Measurements from ENCODE around the gene C9orf152.
"Not testable (repeated sequence)": the region's sequence is repeated elsewhere in the genome, so short reads cannot be mapped to it uniquely, and the experiment has no call there.

Gene C9orf152, protein sequence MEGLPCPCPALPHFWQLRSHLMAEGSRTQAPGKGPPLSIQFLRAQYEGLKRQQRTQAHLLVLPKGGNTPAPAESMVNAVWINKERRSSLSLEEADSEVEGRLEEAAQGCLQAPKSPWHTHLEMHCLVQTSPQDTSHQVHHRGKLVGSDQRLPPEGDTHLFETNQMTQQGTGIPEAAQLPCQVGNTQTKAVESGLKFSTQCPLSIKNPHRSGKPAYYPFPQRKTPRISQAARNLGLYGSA

DNA sequence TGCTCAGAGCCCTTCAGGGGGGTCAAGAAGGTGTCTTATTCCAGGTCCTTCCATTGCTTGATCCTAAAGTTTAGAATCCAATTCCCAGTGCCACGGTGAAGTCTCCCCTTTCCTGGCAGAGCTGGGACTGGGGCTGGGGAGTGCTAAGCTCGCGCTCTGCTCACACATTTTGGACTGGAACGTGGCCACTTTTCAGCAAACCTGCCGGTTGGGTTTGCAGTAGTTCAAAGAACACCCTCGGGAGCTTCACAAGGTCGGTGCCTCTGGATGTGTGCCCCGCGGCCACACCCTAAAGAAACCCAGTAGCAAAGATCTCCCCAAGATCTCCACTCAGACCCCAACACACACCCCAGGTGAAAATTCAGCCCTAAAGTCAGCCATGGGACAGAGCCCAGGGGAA, at the start of gene C9orf152:
C9orf152 (minus strand) TSS at position 129 of the 400 bp plus-strand sequence. CDS start 580 bp downstream, outside the sequence.
- no peak for DNase-seq

DNA sequence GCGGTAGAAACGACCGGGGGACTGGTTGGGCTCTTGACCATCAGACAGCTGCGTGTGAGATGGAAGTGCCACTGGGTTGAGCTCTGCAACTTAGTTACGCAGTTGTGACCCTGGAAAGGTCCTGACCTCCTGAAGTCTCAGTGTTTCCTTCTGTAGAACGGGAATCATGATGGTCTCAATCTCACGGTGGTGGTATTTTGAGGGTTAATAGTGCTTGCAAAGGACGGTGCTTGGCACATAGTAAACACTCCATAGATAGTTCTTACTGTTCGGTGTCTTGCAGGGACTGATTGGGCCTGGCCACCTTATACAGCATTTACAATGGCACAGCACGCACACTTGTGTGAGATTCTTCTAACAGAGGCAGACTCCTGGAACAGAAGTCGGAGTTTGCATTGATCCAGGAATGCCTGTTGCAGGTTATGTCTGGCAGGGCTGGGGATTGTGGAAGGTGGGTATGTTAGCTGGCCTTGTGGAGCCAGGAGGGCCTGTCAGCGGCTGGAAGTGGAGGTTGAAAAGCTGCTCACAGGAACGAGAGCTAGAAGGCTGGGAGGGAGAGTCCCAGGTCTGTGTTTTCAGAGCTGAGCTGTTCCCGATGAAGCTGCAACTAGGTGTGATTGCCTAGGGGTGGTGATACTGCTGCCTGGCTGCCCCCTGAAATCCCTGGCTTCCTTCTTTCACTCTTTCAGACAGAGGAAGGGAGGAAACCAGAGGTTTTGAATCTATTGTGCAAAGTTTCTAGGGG, 49.3 kb upstream of the C9orf152 start:
- peak; percentile 28 for DNase-seq

DNA sequence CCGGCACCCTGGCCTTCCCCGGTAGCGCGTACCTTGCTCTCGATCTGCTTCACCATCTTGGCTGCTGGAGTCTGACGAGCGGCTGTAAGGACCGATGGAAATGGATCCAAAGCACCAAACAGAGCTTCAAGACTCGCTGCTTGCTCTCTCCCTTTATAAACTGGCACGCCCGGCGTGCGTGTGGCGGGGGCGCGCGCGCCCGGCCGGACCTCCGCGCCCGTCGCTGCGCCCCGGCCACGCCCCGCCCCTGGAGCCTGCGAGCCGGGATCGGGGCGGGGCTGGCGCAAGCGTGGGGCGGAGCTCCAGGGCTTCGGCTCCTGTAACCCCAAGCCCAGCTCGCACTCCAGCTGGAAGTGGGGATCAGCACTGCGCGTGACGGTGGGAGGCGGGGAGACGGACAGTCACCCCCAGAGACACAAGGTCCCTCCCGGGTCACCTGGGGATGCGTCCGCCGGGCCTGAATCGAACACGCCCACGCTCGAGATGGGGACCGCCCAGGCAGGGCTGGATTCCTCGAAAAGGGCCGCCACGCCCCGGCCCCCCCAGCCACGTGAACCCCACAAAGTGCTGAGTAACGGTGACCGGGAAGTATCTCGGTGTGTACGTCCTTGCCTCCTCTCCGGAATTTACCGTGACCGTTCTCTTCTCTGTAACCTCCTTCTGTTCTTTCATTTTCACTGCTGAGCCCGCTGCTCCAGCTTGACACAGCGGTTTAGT, 48.6 kb upstream of the C9orf152 start, which contains the start of gene TXN:
TXN (minus strand) TSS at position 128 of the 717 bp plus-strand sequence; CDS start at position 56, 72 bp downstream.
- DNase-seq: peak; percentile 91

DNA sequence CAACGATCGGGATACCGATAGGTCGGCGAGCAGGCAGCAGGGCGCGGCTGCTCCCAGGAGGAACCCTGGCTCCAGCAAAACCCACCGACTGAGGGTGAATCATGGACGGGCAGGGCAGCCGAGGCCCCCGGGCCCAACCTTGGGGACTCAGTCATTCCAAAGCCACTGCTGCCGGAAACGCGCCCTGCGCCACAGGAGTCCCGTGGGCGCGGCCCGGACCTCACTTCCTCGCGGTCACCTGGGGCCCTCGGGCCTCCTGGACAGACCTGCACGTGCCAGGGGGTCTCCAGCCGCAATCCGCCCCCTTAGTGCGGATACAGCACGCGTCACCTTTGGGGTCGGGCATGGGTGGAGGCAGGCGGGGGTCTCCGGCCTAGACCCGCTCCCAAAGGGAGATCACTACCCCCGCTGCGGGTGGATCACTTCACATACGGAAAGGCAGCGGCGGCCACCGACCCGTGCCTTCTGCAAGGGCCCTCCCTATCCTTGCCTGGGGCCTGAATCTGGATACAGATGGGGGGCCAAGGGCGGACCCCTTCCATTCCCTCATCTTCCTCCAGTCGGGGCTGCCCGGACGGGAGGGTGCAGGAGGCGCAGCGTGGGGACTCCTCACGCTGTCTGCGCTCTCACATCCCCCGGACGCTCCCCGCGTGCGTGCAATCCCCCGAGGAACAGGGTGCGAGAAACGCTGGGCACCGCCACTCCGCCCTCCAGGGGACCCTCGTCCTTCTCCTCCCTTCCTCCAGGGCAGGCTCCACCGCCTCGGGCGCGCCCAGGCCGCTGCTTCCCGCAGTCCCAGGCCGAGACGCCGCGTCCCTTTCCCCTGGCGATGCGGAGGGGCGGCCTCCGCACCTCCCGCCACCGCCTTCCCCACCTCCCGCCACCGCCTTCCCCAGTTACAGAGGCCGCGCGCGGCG, 47.8 kb upstream of the C9orf152 start:
- peak; percentile 66 for DNase-seq

DNA sequence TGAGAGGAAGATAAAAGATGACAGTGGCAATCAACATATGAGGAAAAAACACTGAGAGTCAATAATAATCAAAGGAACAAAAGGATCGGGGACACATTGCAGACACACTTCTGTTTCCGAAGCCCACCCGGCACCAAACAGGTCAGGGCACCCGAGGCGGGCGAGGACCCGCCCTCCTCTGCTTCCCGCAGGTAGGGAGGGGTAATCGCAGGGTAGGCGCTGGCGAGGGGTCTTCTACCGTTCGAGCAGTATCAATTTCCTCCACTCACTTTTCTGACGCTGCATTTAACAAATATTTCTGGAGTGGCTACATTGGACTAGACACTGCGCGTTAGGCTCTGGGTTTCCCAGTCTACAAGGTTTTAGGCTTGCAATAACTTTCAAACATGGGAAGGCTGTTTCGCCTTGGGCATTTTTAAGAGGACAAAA, 47.1 kb upstream of the C9orf152 start:
- no peak for DNase-seq

DNA sequence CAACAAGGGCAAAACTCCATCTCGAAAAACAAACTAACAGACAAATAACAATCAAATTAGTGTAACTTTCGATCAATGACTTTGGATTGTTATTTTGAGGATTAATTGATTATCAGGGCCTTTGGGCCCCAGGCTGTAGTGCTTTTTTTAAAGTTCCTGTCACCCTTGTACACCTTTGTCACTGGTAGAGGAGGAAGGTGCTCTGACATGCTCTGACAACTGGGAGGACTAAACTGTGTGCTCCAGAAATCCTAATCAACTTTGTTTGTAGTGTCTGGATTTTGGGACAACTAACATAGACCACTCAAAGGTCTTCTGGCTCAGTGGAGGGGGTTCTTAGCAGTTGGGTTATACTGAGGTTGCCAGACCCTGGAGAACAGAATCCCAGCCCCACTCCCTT, 46.5 kb upstream of the C9orf152 start:
- DNase-seq: no peak

DNA sequence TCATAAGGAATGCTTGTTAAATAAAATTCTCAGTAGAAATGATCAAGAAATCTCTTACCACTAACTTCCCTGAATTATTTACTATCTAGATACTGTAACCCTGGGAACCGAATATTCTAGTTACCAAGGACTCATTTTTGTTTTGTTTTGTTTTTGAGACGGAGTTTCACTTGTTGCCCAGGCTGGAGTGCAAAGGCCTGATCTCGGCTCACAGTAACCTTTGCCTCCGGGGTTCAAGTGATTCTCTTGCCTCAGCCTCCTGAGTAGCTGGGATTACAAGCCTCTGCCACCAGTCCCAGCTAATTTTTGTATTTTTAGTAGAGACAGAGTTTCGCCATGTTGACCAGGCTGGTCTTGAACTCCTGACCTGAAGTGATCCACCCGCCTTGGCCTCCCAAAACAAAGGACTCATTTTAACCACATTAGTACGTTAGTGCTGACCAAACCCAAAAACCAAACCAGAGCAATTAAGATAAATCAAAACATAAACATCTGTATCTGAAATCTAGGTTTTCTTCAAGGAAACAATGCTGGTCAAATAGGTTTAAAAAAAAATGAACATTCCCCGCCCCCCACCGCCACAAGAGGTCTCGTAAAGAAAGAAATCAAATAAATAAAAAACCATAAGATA, 44.7 kb upstream of the C9orf152 start:
- no peak for DNase-seq

DNA sequence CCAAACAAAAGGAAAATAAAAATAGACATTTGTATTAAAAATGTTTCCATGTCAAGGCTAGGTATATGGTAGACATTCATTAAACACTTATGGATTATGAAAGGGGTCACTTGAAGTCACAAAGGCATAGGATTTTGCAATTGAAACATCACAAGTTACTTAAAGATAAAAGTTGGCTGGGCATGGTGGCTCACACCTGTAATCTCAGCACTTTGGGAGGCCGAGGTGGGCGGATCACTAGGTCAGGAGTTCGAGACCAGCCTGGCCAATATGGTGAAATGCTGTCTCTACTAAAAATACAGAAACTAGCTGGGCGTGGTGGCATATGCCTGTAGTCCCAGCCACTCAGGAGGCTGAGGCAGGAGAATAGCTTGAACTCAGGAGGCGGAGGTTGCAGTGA, 43.8 kb upstream of the C9orf152 start:
- not testable (repeated sequence) for DNase-seq

DNA sequence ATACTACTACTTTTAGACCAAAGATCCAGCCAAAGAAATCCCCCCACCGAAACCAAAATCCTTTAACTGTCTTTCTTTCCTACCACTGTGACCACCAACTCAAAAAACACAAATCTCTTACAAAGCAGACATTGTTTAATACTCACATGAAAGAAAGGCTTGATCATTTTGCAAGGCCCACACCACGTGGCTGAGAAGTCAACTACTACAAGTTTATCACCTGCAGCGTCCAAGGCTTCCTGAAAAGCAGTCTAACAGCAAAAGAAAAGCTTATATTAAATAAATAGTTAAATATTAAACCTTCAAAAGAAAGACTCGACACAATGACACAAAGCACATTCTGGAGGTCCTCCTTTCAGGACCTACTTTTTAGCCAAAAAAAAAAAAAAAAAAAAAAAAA, 43.3 kb upstream of the C9orf152 start:
- no peak for DNase-seq

DNA sequence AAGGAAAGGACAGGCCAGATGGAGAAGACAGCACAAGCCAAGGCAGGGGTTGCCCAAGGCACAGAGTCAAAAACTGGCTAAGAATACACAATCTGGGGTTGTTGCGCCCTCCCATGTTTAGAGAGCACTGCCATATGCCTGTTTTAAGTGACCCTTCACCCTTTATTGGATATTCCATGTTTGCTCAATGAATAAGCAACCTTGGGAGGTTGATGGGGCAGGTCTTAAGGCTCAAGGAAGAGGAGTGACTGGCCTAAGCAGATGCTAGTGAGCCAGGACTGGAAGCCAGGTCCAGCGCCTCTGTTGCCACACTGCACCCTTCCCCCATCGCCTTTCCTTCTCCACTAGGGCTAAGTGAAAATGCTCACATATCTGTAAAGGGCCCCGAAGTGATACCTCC, 41.6 kb upstream of the C9orf152 start:
- DNase-seq: no peak

DNA sequence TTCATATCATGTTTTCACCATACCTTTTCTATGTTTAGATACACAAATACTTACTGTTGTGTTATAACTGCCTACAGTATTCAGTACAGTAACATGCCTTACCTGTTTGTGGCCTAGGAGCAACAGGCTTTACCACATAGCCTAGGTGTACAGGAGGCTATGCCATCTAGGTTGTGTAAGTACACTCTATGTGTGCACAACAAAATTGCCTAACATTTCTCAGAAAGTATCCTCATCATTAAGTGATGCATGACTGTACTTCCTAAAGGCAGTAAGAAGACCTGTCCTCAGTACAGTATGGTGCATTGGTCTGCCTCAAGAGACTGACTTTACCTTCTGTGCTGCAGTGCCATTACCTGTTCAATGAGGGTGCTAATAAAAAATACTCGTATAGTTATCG, 40.4 kb upstream of the C9orf152 start:
- no peak for DNase-seq

DNA sequence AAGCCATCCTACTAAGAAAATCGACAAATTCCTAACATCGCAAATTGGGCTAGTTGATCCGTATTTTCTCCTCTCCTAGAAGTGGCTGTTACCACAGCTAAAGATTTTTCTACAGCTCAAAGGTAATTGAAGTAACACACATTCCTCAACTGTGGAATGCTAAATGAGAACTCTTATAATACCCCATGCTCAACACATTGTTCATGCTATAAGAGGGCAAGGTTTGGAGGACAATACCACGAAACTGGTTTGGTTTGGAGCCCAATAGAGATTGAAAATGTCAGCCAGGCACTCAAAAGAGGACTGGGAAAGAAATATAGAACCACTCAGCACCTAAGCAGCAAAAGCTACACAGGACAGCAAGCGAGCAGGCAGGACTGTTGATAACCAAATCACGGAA, 38.3 kb upstream of the C9orf152 start:
- no peak for DNase-seq

DNA sequence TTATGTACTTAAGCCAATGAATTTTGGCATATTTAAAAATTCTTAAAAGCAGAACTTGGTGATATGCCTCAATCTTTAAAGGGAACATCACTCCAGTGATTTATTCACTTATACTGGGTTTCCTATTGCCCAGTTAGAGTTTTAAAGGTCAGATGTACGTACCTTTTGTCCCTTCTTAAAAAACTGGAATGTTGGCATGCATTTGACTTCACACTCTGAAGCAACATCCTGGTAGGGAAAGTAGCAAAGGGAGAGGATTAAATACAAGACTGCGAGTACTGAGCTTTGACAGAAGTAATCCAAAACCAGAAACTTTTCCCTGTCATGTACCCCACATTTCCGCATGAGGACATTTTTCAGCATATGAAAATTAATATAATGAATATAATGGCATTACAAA, 36.7 kb upstream of the C9orf152 start:
- DNase-seq: no peak

DNA sequence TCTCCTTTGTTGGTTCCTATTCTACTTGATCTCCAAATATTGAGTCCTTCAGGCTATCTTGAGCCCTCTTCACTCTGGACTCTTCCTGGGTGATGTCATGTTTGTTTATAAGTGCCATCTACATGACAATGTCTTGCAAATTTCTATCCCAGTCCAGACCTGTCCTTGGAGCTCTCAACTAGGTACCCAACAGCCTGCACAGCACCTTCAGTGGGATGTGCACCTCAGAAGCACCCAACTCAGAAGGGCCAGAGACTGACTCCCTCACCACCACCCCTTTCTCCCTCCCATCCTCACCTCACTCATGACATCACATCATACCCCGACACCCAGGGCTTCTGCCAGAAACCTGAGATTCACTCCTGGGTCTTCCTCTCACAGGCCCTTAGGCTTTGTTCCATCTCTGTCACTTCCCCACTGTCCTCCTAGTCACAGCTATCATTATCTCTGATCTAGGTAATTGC, 33.9 kb upstream of the C9orf152 start:
- no peak for DNase-seq

DNA sequence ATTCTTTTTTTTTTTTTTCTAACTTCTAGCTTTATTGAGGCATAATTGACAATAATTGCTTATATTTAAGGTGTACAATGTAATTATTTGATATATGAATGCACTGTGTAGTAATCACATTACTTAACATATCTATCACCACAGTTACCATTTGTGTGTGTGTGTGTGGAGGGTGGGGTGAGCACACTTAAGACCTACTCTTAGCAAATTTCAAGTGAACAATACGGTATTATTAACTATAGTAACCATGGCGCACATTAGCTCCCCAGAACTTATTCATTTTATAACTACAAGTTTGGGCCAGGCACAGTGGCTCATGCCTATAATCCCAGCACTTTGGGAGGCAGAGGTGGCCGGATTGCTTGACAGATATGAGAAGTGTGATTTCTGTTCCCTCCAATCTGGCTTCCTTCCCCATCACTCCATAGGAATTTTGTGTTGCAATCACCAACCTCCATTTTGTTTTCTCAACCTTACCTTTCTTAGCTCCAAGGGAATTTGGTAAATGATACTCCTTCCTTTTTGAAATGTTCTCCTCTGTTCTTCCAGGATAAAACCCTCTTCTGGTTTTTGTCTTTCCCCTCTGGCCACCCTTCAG, 33.4 kb upstream of the C9orf152 start:
- DNase-seq: no peak

DNA sequence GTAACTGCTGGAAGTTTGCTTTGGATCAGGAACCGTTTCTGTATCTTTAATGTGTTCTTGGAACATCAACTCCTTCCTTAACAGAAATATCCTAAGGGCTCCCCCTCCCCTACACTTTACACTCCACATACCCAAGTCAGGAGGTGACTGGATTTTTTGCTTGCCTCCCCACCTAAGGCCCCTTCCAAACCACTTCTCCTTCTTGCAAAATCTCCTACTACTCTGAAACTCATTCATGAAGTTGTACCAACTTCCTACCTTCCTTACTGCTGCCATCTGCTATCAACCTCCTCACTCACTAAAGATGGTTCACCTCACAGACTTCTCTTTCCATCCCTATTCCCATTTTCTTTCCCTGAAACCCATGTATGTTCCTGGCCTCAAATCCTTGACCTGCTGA, 32.2 kb upstream of the C9orf152 start:
- no peak for DNase-seq

DNA sequence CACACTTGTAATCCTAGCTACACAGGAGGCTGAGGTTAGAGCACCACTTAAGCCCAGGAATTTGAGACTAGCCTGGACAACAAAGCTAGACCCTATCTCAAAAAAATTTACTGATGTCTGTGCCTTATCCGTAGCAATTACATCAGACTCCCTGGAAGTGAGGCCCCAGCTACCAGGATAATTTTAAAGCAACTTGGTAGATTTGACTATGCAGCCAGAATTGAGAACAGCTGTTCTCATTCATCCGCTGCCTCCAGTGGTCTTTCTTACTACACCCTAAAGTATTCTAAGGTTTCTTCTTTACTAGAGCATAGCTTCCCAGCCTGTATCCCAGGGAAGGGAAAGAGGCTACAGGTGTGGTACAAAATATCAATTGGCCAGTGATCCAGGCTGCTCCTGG, 20.4 kb upstream of the C9orf152 start:
- DNase-seq: no peak

DNA sequence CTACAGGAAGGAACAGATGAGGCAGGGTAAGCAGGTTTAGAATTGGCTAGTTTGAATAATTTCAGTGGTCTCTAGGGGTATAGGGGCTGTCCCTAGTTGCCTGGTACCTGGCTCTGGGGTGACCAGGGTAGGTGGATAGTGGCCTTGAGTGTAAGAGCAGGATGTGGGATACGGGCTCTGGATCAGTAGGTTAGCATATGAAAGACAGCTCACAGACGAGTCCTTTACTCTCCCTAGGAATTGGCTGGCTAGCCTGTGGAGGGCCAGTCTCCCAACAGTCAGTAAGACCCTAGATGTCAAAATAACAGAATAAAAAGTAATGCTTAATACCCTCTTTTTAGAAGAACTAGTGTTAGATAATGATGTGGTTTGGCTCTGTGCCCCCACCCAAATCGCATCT, 16.6 kb upstream of the C9orf152 start:
- no peak for DNase-seq

DNA sequence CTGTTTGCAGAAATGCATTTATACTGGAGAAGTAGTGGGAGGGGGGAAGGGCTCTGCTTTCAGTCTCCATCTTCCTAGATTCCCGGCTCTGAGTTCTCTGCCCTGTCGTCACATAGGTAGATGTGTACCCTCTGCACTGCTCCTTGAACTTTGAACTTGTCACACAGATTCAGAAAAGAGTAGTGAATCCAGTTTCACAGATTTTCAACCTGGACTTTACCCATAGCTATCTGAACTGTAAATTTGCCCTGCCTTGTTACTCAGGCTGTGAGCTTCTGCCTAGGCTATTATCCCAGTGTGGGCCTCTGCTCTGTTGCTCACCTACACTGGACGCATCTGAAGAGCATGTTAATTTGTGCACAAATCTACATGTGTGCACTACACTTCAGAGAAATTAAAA, 12.8 kb upstream of the C9orf152 start:
- no peak for DNase-seq

DNA sequence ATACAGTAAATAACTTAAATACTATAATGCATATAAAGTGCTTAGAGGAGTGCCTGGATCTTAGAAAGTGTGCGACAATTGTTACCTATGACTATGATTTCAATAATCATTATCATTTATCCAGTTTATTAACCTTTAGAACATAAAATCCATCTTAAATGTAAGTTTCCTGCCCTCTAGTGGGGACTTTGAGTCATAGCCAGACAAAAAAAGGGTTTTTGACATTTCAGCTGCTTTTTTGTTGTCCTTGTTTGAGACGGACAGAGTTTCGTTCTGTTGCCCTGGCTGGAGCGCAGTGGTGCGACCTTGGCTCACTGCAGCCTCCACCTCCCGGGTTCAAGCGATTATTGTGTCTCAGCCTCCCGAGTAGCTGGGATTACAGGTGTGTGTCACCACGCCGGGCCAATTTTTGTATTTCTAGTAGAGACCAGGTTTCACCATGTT, 9.7 kb upstream of the C9orf152 start:
- DNase-seq: peak; percentile 50

DNA sequence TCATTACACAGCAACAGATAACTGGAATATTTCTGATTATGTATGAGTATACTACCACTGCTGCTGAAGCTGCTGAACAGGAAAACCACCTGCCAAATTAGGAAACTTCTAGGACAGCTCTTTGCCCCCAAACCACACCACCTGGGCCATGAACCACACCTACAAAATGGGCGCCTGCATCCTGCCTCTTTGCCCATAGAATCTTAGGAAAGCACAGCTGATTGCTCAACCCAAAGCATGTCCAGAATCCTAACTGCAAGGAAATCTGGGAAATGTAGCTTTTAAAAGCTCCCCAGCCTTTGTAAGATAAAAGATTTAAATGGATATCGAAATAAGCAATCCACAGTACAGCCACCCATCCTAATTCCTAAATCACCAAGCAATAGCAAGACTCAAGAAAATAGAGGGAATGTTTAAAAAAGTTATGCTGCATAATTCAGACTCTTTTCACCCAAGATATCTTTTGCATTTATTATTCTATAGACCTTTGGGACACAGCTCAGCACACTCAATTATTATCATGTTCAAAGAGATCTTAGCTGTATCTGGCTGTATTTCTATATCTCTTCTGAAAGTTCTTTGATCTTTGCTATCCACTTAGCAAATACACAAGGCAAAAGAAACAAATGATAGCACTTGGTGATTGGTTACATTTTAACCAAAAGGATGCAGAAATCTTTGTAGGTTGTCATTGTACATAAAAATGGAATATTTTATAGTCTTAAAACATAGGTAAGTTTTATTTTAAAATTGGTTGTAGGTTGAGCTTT, 6.8 kb upstream of the C9orf152 start:
- no peak for DNase-seq
